PC-9 (cell line): Measurements from ENCODE around the gene WSCD2. TPM values are rescaled to one million over a fixed set of nuclear protein-coding genes. Genes with fewer than 3 reads are reported as not detected.

Experiments
- BruUV-seq: library from RNA; stranded (reverse); fragments of 400-500 nt; replicated peaks from 2 replicates; lab custom pipeline; 2021; lab: Mats Ljungman, UMichigan
- CTCF ChIA-PET: fragments of 300-600 bp; sonication (Branson Sonifier 250); formaldehyde crosslinking; loops from one replicate; lab custom pipeline; 2022; ENCODE audit warnings: antibody characterized with exemption; lab: Charles Lee
- POLR2A ChIA-PET: fragments of 300-600 bp; sonication (Branson Sonifier 250); formaldehyde crosslinking; loops from one replicate; lab custom pipeline; 2022; ENCODE audit warnings: antibody characterized with exemption; ENCODE audit not compliant: unreplicated experiment; lab: Charles Lee
- DNase-seq, 2 experiments: peaks; one replicate each; pipeline versions ENCODE4 v3.0.0 to v3.0.0-alpha.2; 2015 to 2022; ENCODE audit warnings: mixed read lengths in 1 of 2
- H2AFZ ChIP-seq: fragments of 200-600 bp; sonication (generic); 2 replicates; pipeline ENCODE4 v1.8.1; 2017; ENCODE audit warnings: antibody characterized with exemption
- H3F3A ChIP-seq: fragments of 200-600 bp; sonication (generic); 2 replicates; pipeline ENCODE4 v1.8.1; 2017; ENCODE audit warnings: antibody characterized with exemption, mild to moderate bottlenecking, low read depth; ENCODE audit not compliant: insufficient read depth
- H3K27ac ChIP-seq: fragments of 200-600 bp; sonication (generic); 2 replicates; pipeline ENCODE4 v1.6.1; 2016; ENCODE audit warnings: mixed run types
- H3K27me3 ChIP-seq: fragments of 200-600 bp; sonication (generic); 2 replicates; pipeline ENCODE4 v1.6.1; 2016; ENCODE audit warnings: low read depth, mixed run types; ENCODE audit not compliant: insufficient read depth
- H3K36me3 ChIP-seq: fragments of 200-600 bp; sonication (generic); 2 replicates; pipeline ENCODE4 v1.6.1; 2016; ENCODE audit warnings: low read depth, mixed run types
- H3K4me1 ChIP-seq: fragments of 200-600 bp; sonication (generic); replicated peaks from 2 replicates; pipeline ENCODE4 v1.6.1; 2016; ENCODE audit warnings: mixed run types; ENCODE audit not compliant: insufficient read depth
- H3K4me2 ChIP-seq: fragments of 200-600 bp; sonication (generic); 2 replicates; pipeline ENCODE4 v1.6.1; 2017; ENCODE audit warnings: mixed run types
- H3K4me3 ChIP-seq: fragments of 200-600 bp; sonication (generic); 2 replicates; pipeline ENCODE4 v1.6.1; 2016; ENCODE audit warnings: mixed run types
- H3K79me2 ChIP-seq: fragments of 200-600 bp; sonication (generic); 2 replicates; pipeline ENCODE4 v1.6.1; 2017; ENCODE audit warnings: low read depth, mixed run types
- H3K9me2 ChIP-seq: fragments of 200-600 bp; sonication (generic); 2 replicates; pipeline ENCODE4 v1.8.1; 2017; ENCODE audit warnings: mild to moderate bottlenecking; ENCODE audit not compliant: insufficient read depth
- H3K9me3 ChIP-seq: fragments of 200-600 bp; sonication (generic); 2 replicates; pipeline ENCODE4 v1.8.1; 2016; ENCODE audit warnings: low read depth; ENCODE audit not compliant: insufficient read depth
- H4K20me1 ChIP-seq: fragments of 200-600 bp; sonication (generic); 2 replicates; pipeline ENCODE4 v1.8.1; 2017; ENCODE audit not compliant: insufficient read depth
- CTCF ChIP-seq: fragments of 200-600 bp; sonication (generic); conservative IDR thresholded peaks from 2 replicates; pipeline ENCODE4 v1.6.1; 2017; ENCODE audit warnings: mixed run types, antibody characterized with exemption, mild to moderate bottlenecking, moderate library complexity
- EZH2 ChIP-seq: fragments of 200-600 bp; sonication (generic); IDR thresholded peaks from 2 replicates; pipeline ENCODE4 v1.8.0; 2017; ENCODE audit warnings: antibody characterized with exemption, low read depth
- intact Hi-C: fragments of 100-400 bp; cut with micrococcal nuclease; formaldehyde crosslinking; loops from one replicate; pipeline ENCODE4 v1.10.0; 2022; ENCODE audit not compliant: unreplicated experiment
- total RNA-seq: library from RNA; stranded (reverse); gene quantifications from 2 replicates; pipeline ENCODE4 v1.2.3, GENCODE V29; 2021

The WSCD2 gene
- total RNA-seq, 1 experiment from 2014 or later: not detected

DNA sequence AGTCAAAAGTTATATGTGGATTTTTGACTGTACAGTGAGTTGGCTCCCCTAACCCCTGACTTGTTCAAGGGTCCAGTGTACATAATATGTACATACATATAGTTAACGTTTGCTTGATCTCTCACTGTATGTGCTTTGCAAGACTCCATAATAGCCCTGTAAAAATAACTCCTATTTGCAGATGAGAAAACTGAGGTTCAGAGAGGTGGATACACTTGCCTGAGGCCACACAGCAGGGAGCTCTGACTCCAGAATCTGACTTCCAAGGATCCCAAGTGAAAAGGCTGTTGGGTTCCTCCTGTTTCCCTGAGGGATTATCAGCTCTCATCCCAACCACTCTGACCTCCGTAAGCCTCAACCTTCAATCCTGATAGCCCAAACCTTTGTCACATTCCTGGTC is 168.3 kb downstream of the WSCD2 start:
- Histone ChIP-seq H3F3A (no peaks in the 10 kb centered on the region), H3K27ac (no peak overlapping the region), H3K4me1 (no peaks in the 10 kb centered on the region), H3K9me2 (no peaks in the 10 kb centered on the region), H3K36me3 (no peaks in the 10 kb centered on the region), H3K4me2 (no peak overlapping the region), H3K9me3 (no peaks in the 10 kb centered on the region), H3K4me3 (no peak overlapping the region), H3K27me3 (peaks cover 47% of the 10 kb centered on the region), H3K79me2 (no peaks in the 10 kb centered on the region), H4K20me1 (no peaks in the 10 kb centered on the region), H2AFZ (no peak overlapping the region)
- ChIA-PET CTCF (no interaction called here), POLR2A (no interaction called here)
- no peak for DNase-seq
- intact Hi-C loops: no loop called here
- TF ChIP-seq CTCF (no peak), EZH2 (no peak)
- BruUV-seq: no TSS peak

DNA sequence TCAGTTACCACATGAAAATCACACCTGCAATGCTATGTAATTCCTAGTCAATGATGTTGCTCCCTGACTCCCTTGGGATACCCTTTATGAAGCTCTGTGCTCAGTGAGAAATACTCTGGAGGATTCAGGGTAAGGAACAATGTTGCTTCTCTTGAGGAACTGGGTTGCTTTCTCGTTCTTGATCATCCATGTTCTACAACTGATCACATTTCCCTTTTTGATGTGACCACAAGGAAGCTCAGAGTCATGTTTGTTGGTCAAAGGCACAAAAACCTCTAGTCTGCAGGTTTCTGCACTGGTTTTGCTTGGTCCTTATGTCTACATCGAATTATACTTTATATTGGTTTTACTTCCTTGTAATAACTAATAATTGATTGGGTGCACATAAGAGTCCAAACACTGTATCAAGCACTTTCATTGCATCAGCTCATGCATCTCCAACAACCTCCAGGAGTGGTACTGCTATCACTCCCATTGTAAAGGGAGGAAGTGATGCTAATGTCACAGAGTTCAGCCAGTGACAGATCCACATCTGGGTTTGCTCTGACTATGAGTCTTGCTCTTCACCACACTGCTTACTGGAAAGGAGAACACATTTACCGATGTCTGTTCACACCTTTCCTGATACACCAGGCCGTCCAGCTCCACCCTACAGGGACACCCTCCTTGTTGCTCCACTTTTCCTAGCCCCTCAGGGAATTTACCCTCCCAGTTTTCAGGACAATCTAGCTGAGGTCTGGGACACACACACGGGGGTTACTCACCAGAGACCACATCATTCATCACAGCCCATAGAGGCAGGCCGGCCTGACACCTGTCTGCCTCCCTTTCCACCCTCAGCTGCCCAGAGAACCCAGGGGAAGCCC is 169.0 kb downstream of the WSCD2 start:
- intact Hi-C loops: no loop called here
- Histone ChIP-seq H3K36me3 (no peaks in the 10 kb centered on the region), H3K4me1 (no peaks in the 10 kb centered on the region), H3K4me3 (no peak overlapping the region), H3K9me2 (no peaks in the 10 kb centered on the region), H3K27me3 (peaks cover 46% of the 10 kb centered on the region), H3K79me2 (no peaks in the 10 kb centered on the region), H3F3A (no peaks in the 10 kb centered on the region), H3K9me3 (no peaks in the 10 kb centered on the region), H2AFZ (no peak overlapping the region), H3K4me2 (no peak overlapping the region), H4K20me1 (no peaks in the 10 kb centered on the region), H3K27ac (no peak overlapping the region)
- no peak for DNase-seq
- ChIA-PET POLR2A (no interaction called here), CTCF (interaction anchor here (0.6 kb wide), 1 partner anchor 690 kb away, joined by 3 read pairs; no protein-coding TSS in a partner anchor)
- TF ChIP-seq CTCF (no peak), EZH2 (no peak)
- BruUV-seq: no TSS peak

GRCh38 chr12:108298761-108299275 is 169.7 kb downstream of the WSCD2 start:
- no peak overlapping the region for H3K27ac ChIP-seq
- no peak overlapping the region for H3K4me3 ChIP-seq
- no peak overlapping the region for H3K4me2 ChIP-seq
- H3K36me3 ChIP-seq: no peaks in the 10 kb centered on the region
- ChIA-PET CTCF (interaction anchor here (0.6 kb wide), 1 partner anchor 689 kb away, joined by 3 read pairs; no protein-coding TSS in a partner anchor), POLR2A (no interaction called here)
- intact Hi-C loops: no loop called here
- no peaks in the 10 kb centered on the region for H3K9me2 ChIP-seq
- H3K4me1 ChIP-seq: no peaks in the 10 kb centered on the region
- BruUV-seq: no TSS peak
- no peaks in the 10 kb centered on the region for H3K79me2 ChIP-seq
- H3K27me3 ChIP-seq: peaks cover 51% of the 10 kb centered on the region
- H3K9me3 ChIP-seq: no peaks in the 10 kb centered on the region
- TF ChIP-seq EZH2 (no peak), CTCF (no peak)
- no peaks in the 10 kb centered on the region for H4K20me1 ChIP-seq
- H3F3A ChIP-seq: no peaks in the 10 kb centered on the region
- no peak overlapping the region for H2AFZ ChIP-seq
- no peak for DNase-seq
